ENCODE measurements around the gene JAZF1.

JAZF1 gene

DNA sequence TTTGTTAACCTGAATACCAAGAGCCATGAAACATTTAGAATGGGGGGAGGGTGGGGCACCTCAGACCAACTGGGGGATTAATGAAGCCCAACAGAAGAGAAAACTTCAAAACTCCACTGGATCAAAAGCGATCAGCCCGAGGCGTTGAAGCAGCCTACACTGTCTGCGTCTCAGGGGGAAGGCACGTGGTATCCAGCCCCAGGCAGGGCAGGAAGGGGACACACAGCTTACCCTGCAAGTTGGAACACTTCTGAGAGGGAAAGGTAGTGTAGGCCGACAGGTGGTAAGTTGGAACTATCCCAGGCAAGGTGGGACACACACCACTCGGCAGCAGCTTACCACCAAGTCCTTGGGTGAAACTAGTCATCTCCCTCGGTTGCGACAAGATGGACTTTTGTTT lies 337.7 kb downstream of the JAZF1 start:
- CTCF ChIA-PET: no interaction called here
- H3K4me1 ChIP-seq (ENCODE audit: control extremely low read depth in 1 of 4, control insufficient read depth in 4 of 4, insufficient read depth in 4 of 4, low read length in 3 of 4): no peaks in the 10 kb centered on the region
- H3K9me3 ChIP-seq (ENCODE audit: control extremely low read depth in 1 of 5, control insufficient read depth in 4 of 5, insufficient read depth in 2 of 5, low read depth in 1 of 5, low read length in 4 of 5): no peaks in the 10 kb centered on the region
- H3K27ac ChIP-seq (ENCODE audit: insufficient read depth in 1 of 2, low read depth in 1 of 2, low read length in 2 of 2, poor library complexity in 1 of 2, severe bottlenecking in 2 of 2): no peak overlapping the region
- no peaks in the 10 kb centered on the region for H3K27me3 ChIP-seq (replicated peaks in 2 of 5; ENCODE audit: control insufficient read depth in 4 of 5, insufficient read depth in 5 of 5, low read length in 4 of 5)
- no peak overlapping the region for H3K4me3 ChIP-seq (ENCODE audit: control insufficient read depth in 1 of 7, extremely low read depth in 1 of 7, insufficient read depth in 4 of 7, low read depth in 2 of 7, low read length in 6 of 7)
- POLR2A ChIA-PET: no interaction called here
- WGBS (ENCODE audit: insufficient coverage): 95% methylated on average over 8 of the region's 9 CpGs
- no peak for DNase-seq
- no peaks in the 10 kb centered on the region for H3K36me3 ChIP-seq (ENCODE audit: control insufficient read depth in 4 of 4, insufficient read depth in 4 of 4, low read length in 3 of 4)

DNA sequence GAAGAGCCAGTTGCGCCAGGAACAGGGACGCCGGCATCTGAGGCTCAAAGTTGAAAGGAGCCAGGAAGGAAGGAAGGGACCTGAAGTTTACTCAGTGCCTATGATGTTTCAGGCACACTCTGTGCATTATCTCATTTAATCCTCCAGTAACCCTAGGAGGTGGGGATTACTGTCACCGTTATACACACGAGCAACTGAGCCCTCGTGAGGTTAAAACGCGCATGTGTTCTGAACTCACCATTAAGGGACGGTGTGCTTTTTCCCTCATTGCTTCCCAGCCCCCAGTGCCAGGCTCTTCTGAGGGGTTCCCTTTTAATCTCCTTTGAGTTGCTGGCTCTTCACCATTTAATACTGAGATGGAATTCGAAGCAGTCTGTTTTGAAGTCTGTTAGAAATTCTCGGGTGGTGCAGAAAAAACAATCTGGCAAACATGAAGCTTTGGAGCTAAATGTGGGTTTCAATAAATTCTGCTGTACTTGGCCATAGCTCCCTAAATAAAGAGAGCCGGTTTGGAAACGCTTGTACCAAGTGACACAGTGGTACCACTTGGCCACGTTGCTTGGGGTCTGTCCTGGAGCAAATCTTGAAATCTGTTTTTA lies 338.4 kb downstream of the JAZF1 start:
- CTCF ChIA-PET: no interaction called here

GRCh38 chr7:27840760-27841364 lies 339.7 kb downstream of the JAZF1 start:
- DNase-seq: no peak
- ChIA-PET POLR2A (no interaction called here), CTCF (interaction anchor here (0.6 to 1.5 kb wide), 2 partner anchors 9 to 1680 kb away, joined by 3 to 5 read pairs; no protein-coding TSS in a partner anchor)
- Histone ChIP-seq H3K27ac (ENCODE audit: insufficient read depth in 1 of 2, low read depth in 1 of 2, low read length in 2 of 2, poor library complexity in 1 of 2, severe bottlenecking in 2 of 2) (no peak overlapping the region), H3K4me3 (ENCODE audit: control insufficient read depth in 1 of 7, extremely low read depth in 1 of 7, insufficient read depth in 4 of 7, low read depth in 2 of 7, low read length in 6 of 7) (no peak overlapping the region), H3K36me3 (ENCODE audit: control insufficient read depth in 4 of 4, insufficient read depth in 4 of 4, low read length in 3 of 4) (no peaks in the 10 kb centered on the region), H3K27me3 (replicated peaks in 2 of 5; ENCODE audit: control insufficient read depth in 4 of 5, insufficient read depth in 5 of 5, low read length in 4 of 5) (no peaks in the 10 kb centered on the region), H3K4me1 (ENCODE audit: control extremely low read depth in 1 of 4, control insufficient read depth in 4 of 4, insufficient read depth in 4 of 4, low read length in 3 of 4) (no peaks in the 10 kb centered on the region), H3K9me3 (ENCODE audit: control extremely low read depth in 1 of 5, control insufficient read depth in 4 of 5, insufficient read depth in 2 of 5, low read depth in 1 of 5, low read length in 4 of 5) (no peaks in the 10 kb centered on the region)
- 98% methylated on average over 17 of the region's 18 CpGs for WGBS (ENCODE audit: insufficient coverage)

More for the DNA sequence above, 338.4 kb downstream of the JAZF1 start:
- POLR2A ChIA-PET: no interaction called here
- WGBS (ENCODE audit: insufficient coverage): 99% methylated on average over 14 of the region's 14 CpGs
- DNase-seq: no peak
- no peaks in the 10 kb centered on the region for H3K9me3 ChIP-seq (ENCODE audit: control extremely low read depth in 1 of 5, control insufficient read depth in 4 of 5, insufficient read depth in 2 of 5, low read depth in 1 of 5, low read length in 4 of 5)
- no peak overlapping the region for H3K4me3 ChIP-seq (ENCODE audit: control insufficient read depth in 1 of 7, extremely low read depth in 1 of 7, insufficient read depth in 4 of 7, low read depth in 2 of 7, low read length in 6 of 7)
- no peaks in the 10 kb centered on the region for H3K27me3 ChIP-seq (replicated peaks in 2 of 5; ENCODE audit: control insufficient read depth in 4 of 5, insufficient read depth in 5 of 5, low read length in 4 of 5)
- no peaks in the 10 kb centered on the region for H3K4me1 ChIP-seq (ENCODE audit: control extremely low read depth in 1 of 4, control insufficient read depth in 4 of 4, insufficient read depth in 4 of 4, low read length in 3 of 4)
- H3K36me3 ChIP-seq (ENCODE audit: control insufficient read depth in 4 of 4, insufficient read depth in 4 of 4, low read length in 3 of 4): no peaks in the 10 kb centered on the region
- no peak overlapping the region for H3K27ac ChIP-seq (ENCODE audit: insufficient read depth in 1 of 2, low read depth in 1 of 2, low read length in 2 of 2, poor library complexity in 1 of 2, severe bottlenecking in 2 of 2)

DNA sequence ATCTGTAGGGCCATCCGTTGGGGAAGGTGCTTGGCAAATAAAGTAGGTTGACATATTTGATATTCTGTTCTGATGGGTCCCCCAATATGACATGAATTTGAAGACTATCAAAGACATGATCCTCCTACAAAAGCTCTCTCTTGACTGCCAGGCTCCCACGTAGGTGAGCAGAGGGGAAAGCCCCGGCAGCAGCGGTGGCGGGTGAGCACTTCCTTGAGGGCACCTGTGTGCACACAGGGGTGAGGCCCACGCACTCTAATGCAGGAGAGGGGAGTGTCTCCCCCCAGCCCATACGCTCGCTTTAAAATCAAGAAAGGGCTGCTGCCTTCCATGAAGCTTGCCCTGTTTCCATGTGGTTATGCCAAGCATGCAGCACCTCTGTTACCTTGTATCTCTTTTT lies 340.3 kb downstream of the JAZF1 start:
- Histone ChIP-seq H3K27ac (ENCODE audit: insufficient read depth in 1 of 2, low read depth in 1 of 2, low read length in 2 of 2, poor library complexity in 1 of 2, severe bottlenecking in 2 of 2) (no peak overlapping the region), H3K9me3 (ENCODE audit: control extremely low read depth in 1 of 5, control insufficient read depth in 4 of 5, insufficient read depth in 2 of 5, low read depth in 1 of 5, low read length in 4 of 5) (no peaks in the 10 kb centered on the region), H3K36me3 (ENCODE audit: control insufficient read depth in 4 of 4, insufficient read depth in 4 of 4, low read length in 3 of 4) (no peaks in the 10 kb centered on the region), H3K27me3 (replicated peaks in 2 of 5; ENCODE audit: control insufficient read depth in 4 of 5, insufficient read depth in 5 of 5, low read length in 4 of 5) (no peaks in the 10 kb centered on the region), H3K4me3 (ENCODE audit: control insufficient read depth in 1 of 7, extremely low read depth in 1 of 7, insufficient read depth in 4 of 7, low read depth in 2 of 7, low read length in 6 of 7) (no peak overlapping the region), H3K4me1 (ENCODE audit: control extremely low read depth in 1 of 4, control insufficient read depth in 4 of 4, insufficient read depth in 4 of 4, low read length in 3 of 4) (no peaks in the 10 kb centered on the region)
- 98% methylated on average over 7 of the region's 8 CpGs for WGBS (ENCODE audit: insufficient coverage)
- DNase-seq: no peak
- ChIA-PET POLR2A (no interaction called here), CTCF (interaction anchor here (0.6 to 1.5 kb wide), 2 partner anchors 8 to 1679 kb away, joined by 3 to 5 read pairs; no protein-coding TSS in a partner anchor)

- Histone ChIP-seq H3K9me3 (ENCODE audit: control extremely low read depth in 1 of 5, control insufficient read depth in 4 of 5, insufficient read depth in 2 of 5, low read depth in 1 of 5, low read length in 4 of 5) (no peaks in the 10 kb centered on the region), H3K36me3 (ENCODE audit: control insufficient read depth in 4 of 4, insufficient read depth in 4 of 4, low read length in 3 of 4) (peaks cover 0 to under 1% (median 0%) of the 10 kb centered on the region in 4 experiments), H3K27me3 (replicated peaks in 2 of 5; ENCODE audit: control insufficient read depth in 4 of 5, insufficient read depth in 5 of 5, low read length in 4 of 5) (no peaks in the 10 kb centered on the region), H3K27ac (ENCODE audit: insufficient read depth in 1 of 2, low read depth in 1 of 2, low read length in 2 of 2, poor library complexity in 1 of 2, severe bottlenecking in 2 of 2) (no peak overlapping the region), H3K4me1 (ENCODE audit: control extremely low read depth in 1 of 4, control insufficient read depth in 4 of 4, insufficient read depth in 4 of 4, low read length in 3 of 4) (no peaks in the 10 kb centered on the region), H3K4me3 (ENCODE audit: control insufficient read depth in 1 of 7, extremely low read depth in 1 of 7, insufficient read depth in 4 of 7, low read depth in 2 of 7, low read length in 6 of 7) (no peak overlapping the region)
- ChIA-PET CTCF (no interaction called here), POLR2A (no interaction called here)
- DNase-seq: no peak
- 98% methylated on average over 7 of the region's 10 CpGs for WGBS (ENCODE audit: insufficient coverage)
Measured at GRCh38 chr7:27839099-27839498, 341.5 kb downstream of the JAZF1 start.

GRCh38 chr7:27836536-27836935 lies 344.1 kb downstream of the JAZF1 start:
- H3K27me3 ChIP-seq (replicated peaks in 2 of 5; ENCODE audit: control insufficient read depth in 4 of 5, insufficient read depth in 5 of 5, low read length in 4 of 5): no peaks in the 10 kb centered on the region
- DNase-seq: no peak
- no peaks in the 10 kb centered on the region for H3K4me1 ChIP-seq (ENCODE audit: control extremely low read depth in 1 of 4, control insufficient read depth in 4 of 4, insufficient read depth in 4 of 4, low read length in 3 of 4)
- H3K36me3 ChIP-seq (ENCODE audit: control insufficient read depth in 4 of 4, insufficient read depth in 4 of 4, low read length in 3 of 4): peaks cover 4 to 8% (median 6%) of the 10 kb centered on the region in 4 experiments
- H3K4me3 ChIP-seq (ENCODE audit: control insufficient read depth in 1 of 7, extremely low read depth in 1 of 7, insufficient read depth in 4 of 7, low read depth in 2 of 7, low read length in 6 of 7): no peak overlapping the region
- no peak overlapping the region for H3K27ac ChIP-seq (ENCODE audit: insufficient read depth in 1 of 2, low read depth in 1 of 2, low read length in 2 of 2, poor library complexity in 1 of 2, severe bottlenecking in 2 of 2)
- 100% methylated on average over 2 of the region's 2 CpGs for WGBS (ENCODE audit: insufficient coverage)
- ChIA-PET CTCF (no interaction called here), POLR2A (no interaction called here)
- no peaks in the 10 kb centered on the region for H3K9me3 ChIP-seq (ENCODE audit: control extremely low read depth in 1 of 5, control insufficient read depth in 4 of 5, insufficient read depth in 2 of 5, low read depth in 1 of 5, low read length in 4 of 5)

DNA sequence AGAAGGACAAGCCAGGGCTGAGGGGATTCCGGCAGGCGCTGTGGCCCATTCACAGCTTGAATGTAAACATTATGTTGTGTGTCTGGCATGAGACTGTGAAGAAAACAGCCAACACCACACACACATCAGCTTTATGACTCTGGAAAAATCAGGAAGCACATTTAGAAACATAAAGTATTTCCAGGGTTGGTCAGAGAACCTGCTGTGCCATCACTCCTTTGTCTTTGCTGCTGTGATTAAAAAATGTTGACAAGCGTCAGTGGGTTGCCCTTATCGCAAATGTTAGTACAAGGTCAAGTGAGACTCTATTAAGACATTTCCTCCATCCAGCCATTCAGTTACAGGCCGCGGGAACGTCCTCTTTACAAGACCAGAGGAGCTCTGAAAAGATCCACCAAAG lies 345.2 kb downstream of the JAZF1 start:
- DNase-seq: no peak
- H3K9me3 ChIP-seq (ENCODE audit: control extremely low read depth in 1 of 5, control insufficient read depth in 4 of 5, insufficient read depth in 2 of 5, low read depth in 1 of 5, low read length in 4 of 5): no peaks in the 10 kb centered on the region
- H3K27ac ChIP-seq (ENCODE audit: insufficient read depth in 1 of 2, low read depth in 1 of 2, low read length in 2 of 2, poor library complexity in 1 of 2, severe bottlenecking in 2 of 2): no peak overlapping the region
- ChIA-PET POLR2A (no interaction called here), CTCF (no interaction called here)
- H3K36me3 ChIP-seq (ENCODE audit: control insufficient read depth in 4 of 4, insufficient read depth in 4 of 4, low read length in 3 of 4): peaks cover 4 to 8% (median 6%) of the 10 kb centered on the region in 4 experiments
- WGBS (ENCODE audit: insufficient coverage): no CpG with 5 or more reads among the region's 7 CpGs
- no peaks in the 10 kb centered on the region for H3K4me1 ChIP-seq (ENCODE audit: control extremely low read depth in 1 of 4, control insufficient read depth in 4 of 4, insufficient read depth in 4 of 4, low read length in 3 of 4)
- no peak overlapping the region for H3K4me3 ChIP-seq (ENCODE audit: control insufficient read depth in 1 of 7, extremely low read depth in 1 of 7, insufficient read depth in 4 of 7, low read depth in 2 of 7, low read length in 6 of 7)
- no peaks in the 10 kb centered on the region for H3K27me3 ChIP-seq (replicated peaks in 2 of 5; ENCODE audit: control insufficient read depth in 4 of 5, insufficient read depth in 5 of 5, low read length in 4 of 5)
